HCT116 (cell line): ENCODE data around the gene GADD45G. TPM values are rescaled to one million over a fixed set of nuclear protein-coding genes. Genes with fewer than 3 reads are reported as not detected.

ENCODE experiments used
- ATAC-seq: fragments of 200-7000 bp; cut with Tn5 transposase; 2 replicates; pipeline ENCODE4 v1.9.1; 2020; ENCODE audit warnings: mild to moderate bottlenecking, moderate library complexity
- BruUV-seq: library from RNA; stranded (reverse); fragments of 400-500 nt; replicated peaks from 2 replicates; lab custom pipeline; 2021; lab: Mats Ljungman, UMichigan
- CTCF ChIA-PET: fragments of 300-600 bp; sonication (Branson Sonifier 250); formaldehyde crosslinking; loops from one replicate; lab custom pipeline; 2021; ENCODE audit warnings: antibody characterized with exemption; lab: Charles Lee
- POLR2A ChIA-PET: fragments of 300-600, 350-600 bp; sonication (Branson Sonifier 250); formaldehyde crosslinking; loops from one replicate; lab custom pipeline; 2021; ENCODE audit warnings: antibody characterized with exemption; lab: Charles Lee
- RAD21 ChIA-PET, 2 experiments: fragments of 300-600 bp; sonication (Branson Sonifier 250); formaldehyde crosslinking; loops; one replicate each; lab custom pipeline; 2023; ENCODE audit warnings: low total read pairs in 2 of 2; ENCODE audit not compliant: uncharacterized antibody in 2 of 2, unreplicated experiment in 2 of 2, low non-redundant PET in 1 of 2; lab: Charles Lee
- DNase-seq: peaks from one replicate; pipeline ENCODE4 v3.0.0-alpha.2; 2010; ENCODE audit warnings: low read depth, low spot score
- H2AFZ ChIP-seq: fragments of 200-600 bp; shearing (Covaris generic), sonication (generic); 2 replicates; pipeline ENCODE4 v1.6.1; 2017; ENCODE audit warnings: low read depth, mixed run types, mixed read lengths, antibody characterized with exemption, low read length; ENCODE audit not compliant: poor library complexity, severe bottlenecking
- H3K27ac ChIP-seq: 2 replicates; pipeline ENCODE4 v1.5.1; 2012; ENCODE audit warnings: low read depth, low read length
- H3K27me3 ChIP-seq: fragments of 200-600 bp; sonication (generic); 2 replicates; pipeline ENCODE4 v1.6.1; 2016; ENCODE audit warnings: mixed run types, low read length, mixed read lengths; ENCODE audit not compliant: insufficient read depth
- H3K36me3 ChIP-seq, 2 experiments: fragments of 200-500 bp in 1 of 2; fragments of 200-600 bp in 1 of 2; sonication (Bioruptor generic) in 1 of 2; sonication (generic) in 1 of 2; 2 replicates each; pipeline versions ENCODE4 v1.5.1 to v1.6.1; 2014 to 2016; ENCODE audit warnings: low read length in 2 of 2, inconsistent platforms in 1 of 2, mixed read lengths in 1 of 2, mixed run types in 1 of 2; ENCODE audit not compliant: insufficient read depth in 2 of 2, control insufficient read depth in 1 of 2
- H3K4me1 ChIP-seq, 2 experiments: fragments of 200-600 bp in 1 of 2; sonication (generic) in 1 of 2; 2 replicates each; pipeline versions ENCODE4 v1.5.1 to v1.6.1; 2012 to 2017; ENCODE audit warnings: low read length in 2 of 2, inconsistent platforms in 1 of 2, mild to moderate bottlenecking in 1 of 2, mixed read lengths in 1 of 2, mixed run types in 1 of 2, moderate library complexity in 1 of 2; ENCODE audit not compliant: insufficient read depth in 2 of 2, control insufficient read depth in 1 of 2
- H3K4me2 ChIP-seq: fragments of 200-600 bp; sonication (generic); 2 replicates; pipeline ENCODE4 v1.6.1; 2017; ENCODE audit warnings: mixed run types, low read length, mixed read lengths
- H3K4me3 ChIP-seq, 2 experiments: fragments of 200-600 bp in 1 of 2; sonication (generic) in 1 of 2; replicated peaks in 1 of 2; 2 replicates each; pipeline ENCODE4 v1.5.1; 2011 to 2016; ENCODE audit warnings: low read length in 2 of 2, control low read depth in 1 of 2, low read depth in 1 of 2, mild to moderate bottlenecking in 1 of 2, mixed read lengths in 1 of 2, mixed run types in 1 of 2
- H3K79me2 ChIP-seq: fragments of 200-600 bp; sonication (generic); 2 replicates; pipeline ENCODE4 v1.6.1; 2017; ENCODE audit warnings: mild to moderate bottlenecking, mixed run types, low read length, moderate library complexity, mixed read lengths; ENCODE audit not compliant: insufficient read depth
- H3K9ac ChIP-seq: fragments of 200-600 bp; sonication (generic); 2 replicates; pipeline ENCODE4 v1.6.1; 2016; ENCODE audit warnings: low read length, mixed read lengths
- H3K9me2 ChIP-seq: fragments of 200-600 bp; sonication (generic), shearing (Covaris generic); 2 replicates; pipeline ENCODE4 v1.6.1; 2017; ENCODE audit warnings: mixed run types, mild to moderate bottlenecking, moderate library complexity; ENCODE audit not compliant: insufficient read depth
- H3K9me3 ChIP-seq, 2 experiments: fragments of 200-500 bp in 1 of 2; fragments of 200-600 bp in 1 of 2; sonication (Bioruptor generic) in 1 of 2; sonication (generic) in 1 of 2; 2 replicates each; pipeline ENCODE4 v1.6.1; 2014 to 2017; ENCODE audit warnings: low read length in 2 of 2, mixed read lengths in 2 of 2, inconsistent platforms in 1 of 2, low read depth in 1 of 2, mild to moderate bottlenecking in 1 of 2, mixed run types in 1 of 2, moderate library complexity in 1 of 2; ENCODE audit not compliant: control insufficient read depth in 1 of 2, insufficient read depth in 1 of 2
- H4K20me1 ChIP-seq: fragments of 200-600 bp; sonication (generic), shearing (Covaris generic); 2 replicates; pipeline ENCODE4 v1.6.1; 2017; ENCODE audit warnings: mixed run types, mild to moderate bottlenecking, moderate library complexity; ENCODE audit not compliant: insufficient read depth
- EGR1 ChIP-seq: IDR thresholded peaks from 2 replicates; pipeline ENCODE4 v1.6.1; 2012; ENCODE audit warnings: low read depth
- ELF1 ChIP-seq: IDR thresholded peaks from 2 replicates; pipeline ENCODE4 v1.6.1; 2012; ENCODE audit warnings: low read depth, borderline replicate concordance
- EZH2 ChIP-seq: fragments of 200-600 bp; sonication (generic); IDR thresholded peaks from 2 replicates; pipeline ENCODE4 v1.6.1; 2017; ENCODE audit warnings: antibody characterized with exemption, mixed run types
- JUND ChIP-seq: IDR thresholded peaks from 2 replicates; pipeline ENCODE4 v1.6.1; 2012
- POLR2AphosphoS5 ChIP-seq: IDR thresholded peaks from 2 replicates; pipeline ENCODE4 v1.6.1; 2011; ENCODE audit warnings: mild to moderate bottlenecking, low read depth, low read length, moderate library complexity
- SRF ChIP-seq: IDR thresholded peaks from 2 replicates; pipeline ENCODE4 v1.6.1; 2012; ENCODE audit warnings: low read depth
- TCF7L2 ChIP-seq: IDR thresholded peaks from 2 replicates; pipeline ENCODE4 v1.7.0; 2011; ENCODE audit warnings: borderline replicate concordance, inconsistent platforms; ENCODE audit not compliant: insufficient read depth, insufficient read length; ENCODE audit errors: extremely low read depth
- ZNF274 ChIP-seq: fragments of 200-500 bp; sonication (Bioruptor generic); IDR thresholded peaks from 2 replicates; pipeline ENCODE4 v1.6.1; 2014; ENCODE audit warnings: mild to moderate bottlenecking, low read depth, low read length, inconsistent platforms
- intact Hi-C: fragments of 100-400 bp; cut with micrococcal nuclease; formaldehyde crosslinking; loops from 2 replicates; pipeline ENCODE4 v1.10.0; 2022
- total RNA-seq: library from RNA; stranded (reverse); gene quantifications from one replicate; pipeline ENCODE4 v1.2.1, GENCODE V29; 2021; ENCODE audit not compliant: unreplicated experiment
- TF ChIP-seq, protein P1 (sequence below): IDR thresholded peaks from 2 replicates; pipeline ENCODE4 v1.6.1; 2011; ENCODE audit warnings: mild to moderate bottlenecking, low read length, moderate library complexity; ENCODE audit not compliant: insufficient replicate concordance; ENCODE audit errors: extremely low read depth
- TF ChIP-seq, protein P2 (sequence below): IDR thresholded peaks from 2 replicates; pipeline ENCODE4 v1.6.1; 2012; ENCODE audit warnings: low read depth

GADD45G gene
- total RNA-seq, 1 experiment from 2014 or later, result not detected

DNA sequence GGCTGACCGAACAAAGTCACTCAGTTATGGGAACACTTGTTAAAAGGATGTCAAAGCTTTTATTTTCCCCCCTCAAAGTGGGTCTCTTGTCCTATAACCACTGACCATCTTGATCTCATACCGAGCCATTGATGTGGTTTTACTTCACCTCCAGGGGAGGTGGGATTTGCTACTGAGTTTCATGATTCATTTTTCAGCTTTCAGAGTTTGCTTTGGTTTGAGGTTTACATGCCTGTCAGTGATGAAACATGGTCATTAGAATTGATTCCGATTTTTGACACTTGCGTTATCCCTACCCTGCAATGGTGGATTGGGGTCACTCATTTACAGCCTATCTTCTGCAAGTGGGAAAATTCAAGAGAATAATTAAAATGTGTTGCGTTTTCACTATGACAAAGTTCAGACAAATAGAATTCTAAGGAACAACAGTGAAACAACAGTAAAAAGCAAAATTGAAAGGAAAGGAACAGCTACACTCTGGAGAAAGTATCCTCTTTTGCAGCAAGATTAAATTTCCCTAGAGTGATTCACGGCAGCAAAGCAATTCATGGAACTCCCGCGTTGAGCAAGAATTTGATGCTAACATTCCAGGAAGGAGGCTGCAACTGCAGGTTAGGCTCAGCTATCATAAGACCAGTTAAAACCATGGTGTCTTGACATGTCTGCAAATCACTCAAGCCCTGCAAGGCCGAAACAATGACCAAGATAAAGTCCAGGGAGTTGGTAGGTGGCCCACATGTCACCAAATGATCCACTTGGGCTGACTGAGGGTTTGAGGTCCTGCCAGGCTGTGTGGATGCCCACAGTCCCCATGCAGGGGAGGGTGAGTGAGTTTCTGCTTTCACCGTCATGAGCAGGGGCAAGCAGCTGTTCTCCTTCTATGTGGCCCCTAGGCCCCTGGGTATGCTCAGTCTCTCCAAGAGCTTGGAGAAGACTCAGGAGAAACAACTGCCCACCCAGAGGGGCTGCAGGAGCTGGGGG lies 9.4 kb downstream of the GADD45G start (continued):
- TF ChIP-seq TCF7L2 (no peak), EZH2 (no peak), JUND (no peak)

DNA sequence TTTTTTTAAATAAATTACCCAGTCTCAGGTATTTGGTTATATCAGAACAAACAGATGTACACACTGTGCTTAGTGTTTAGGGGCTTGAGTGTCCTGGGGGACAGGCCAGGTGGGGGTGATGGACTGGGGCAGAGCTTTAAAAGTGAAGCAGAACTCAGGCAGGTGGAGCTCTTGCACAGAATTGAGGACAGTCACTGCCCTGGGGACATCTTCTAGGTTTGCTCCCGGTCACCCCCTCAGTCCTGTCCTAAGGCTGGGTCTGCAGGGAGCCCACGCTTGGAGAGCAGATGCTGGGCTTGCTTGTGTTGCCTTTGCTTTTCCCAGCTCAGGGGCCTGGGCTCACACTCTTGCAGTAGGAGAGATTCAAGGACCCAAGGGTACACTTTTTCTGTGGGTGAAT lies 10.8 kb downstream of the GADD45G start:
- ChIA-PET CTCF (interaction anchor here (1.5 kb wide), 1 partner anchor 13 kb away, joined by 7 read pairs; no protein-coding TSS in a partner anchor), POLR2A (no interaction called here), RAD21 (no interaction called here)
- H3K4me3 ChIP-seq, result no peak overlapping the region
- H3K9me2 ChIP-seq, result no peaks in the 10 kb centered on the region
- H3K27me3 ChIP-seq, result peaks cover 11% of the 10 kb centered on the region; the same call in 1 of the 2 replicates
- TF ChIP-seq ZNF274, result no peak
- no peak for TF ChIP-seq SRF
- TF ChIP-seq EGR1, result no peak
- TF ChIP-seq ELF1, result no peak
- no peaks in the 10 kb centered on the region for H3K36me3 ChIP-seq
- no peaks in the 10 kb centered on the region for H3K79me2 ChIP-seq
- H3K4me2 ChIP-seq, result no peak overlapping the region
- no peaks in the 10 kb centered on the region for H3K9me3 ChIP-seq
- BruUV-seq, result no TSS peak
- no peak overlapping the region for H2AFZ ChIP-seq
- H3K9ac ChIP-seq, result no peak overlapping the region
- no peaks in the 10 kb centered on the region for H4K20me1 ChIP-seq
- no peak overlapping the region for H3K27ac ChIP-seq
- H3K4me1 ChIP-seq, result no peaks in the 10 kb centered on the region
- DNase-seq, result no peak
- ATAC-seq, result no peak
- intact Hi-C loops, result no loop called here

DNA sequence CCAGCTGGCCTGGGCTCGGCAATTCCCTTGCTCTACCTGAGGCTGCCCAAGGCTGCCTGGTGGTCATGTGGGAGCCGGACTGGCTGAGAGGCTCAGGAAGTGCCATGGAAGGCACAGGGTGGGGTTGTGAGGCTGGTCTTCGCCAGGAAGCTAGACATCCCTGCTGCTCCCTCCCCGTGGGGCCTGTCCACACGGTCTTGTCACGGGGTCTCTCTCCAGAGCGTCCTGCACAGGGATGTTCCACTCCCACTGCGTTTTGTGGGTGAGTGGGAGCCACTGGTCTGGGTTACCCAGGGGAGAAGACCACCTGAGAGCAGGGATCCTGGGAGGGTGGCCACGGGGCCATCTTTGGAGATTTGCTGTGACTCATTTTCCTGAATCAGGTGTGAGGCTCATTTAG lies 11.6 kb downstream of the GADD45G start:
- CTCF ChIA-PET, result interaction anchor here (1.5 kb wide), 1 partner anchor 13 kb away, joined by 7 read pairs; no protein-coding TSS in a partner anchor
- DNase-seq (no peak), ATAC-seq (no peak)
- Histone ChIP-seq H3K4me1 (no peaks in the 10 kb centered on the region), H3K27ac (no peak overlapping the region), H3K9me2 (no peaks in the 10 kb centered on the region), H3K36me3 (no peaks in the 10 kb centered on the region), H3K79me2 (no peaks in the 10 kb centered on the region), H4K20me1 (no peaks in the 10 kb centered on the region), H3K4me3 (no peak overlapping the region), H3K9me3 (no peaks in the 10 kb centered on the region), H3K9ac (no peak overlapping the region), H2AFZ (no peak overlapping the region), H3K4me2 (no peak overlapping the region), H3K27me3 (peaks cover 9% of the 10 kb centered on the region; the same call in 1 of the 2 replicates)
- no TSS peak for BruUV-seq
- intact Hi-C loops, result no loop called here
- POLR2A ChIA-PET, result no interaction called here
- RAD21 ChIA-PET, result no interaction called here
- TF ChIP-seq, protein P1, sequence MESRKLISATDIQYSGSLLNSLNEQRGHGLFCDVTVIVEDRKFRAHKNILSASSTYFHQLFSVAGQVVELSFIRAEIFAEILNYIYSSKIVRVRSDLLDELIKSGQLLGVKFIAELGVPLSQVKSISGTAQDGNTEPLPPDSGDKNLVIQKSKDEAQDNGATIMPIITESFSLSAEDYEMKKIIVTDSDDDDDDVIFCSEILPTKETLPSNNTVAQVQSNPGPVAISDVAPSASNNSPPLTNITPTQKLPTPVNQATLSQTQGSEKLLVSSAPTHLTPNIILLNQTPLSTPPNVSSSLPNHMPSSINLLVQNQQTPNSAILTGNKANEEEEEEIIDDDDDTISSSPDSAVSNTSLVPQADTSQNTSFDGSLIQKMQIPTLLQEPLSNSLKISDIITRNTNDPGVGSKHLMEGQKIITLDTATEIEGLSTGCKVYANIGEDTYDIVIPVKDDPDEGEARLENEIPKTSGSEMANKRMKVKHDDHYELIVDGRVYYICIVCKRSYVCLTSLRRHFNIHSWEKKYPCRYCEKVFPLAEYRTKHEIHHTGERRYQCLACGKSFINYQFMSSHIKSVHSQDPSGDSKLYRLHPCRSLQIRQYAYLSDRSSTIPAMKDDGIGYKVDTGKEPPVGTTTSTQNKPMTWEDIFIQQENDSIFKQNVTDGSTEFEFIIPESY, result no peak
- TF ChIP-seq ZNF274 (no peak), TCF7L2 (no peak), JUND (no peak), POLR2AphosphoS5 (no peak)
- TF ChIP-seq, protein P2, sequence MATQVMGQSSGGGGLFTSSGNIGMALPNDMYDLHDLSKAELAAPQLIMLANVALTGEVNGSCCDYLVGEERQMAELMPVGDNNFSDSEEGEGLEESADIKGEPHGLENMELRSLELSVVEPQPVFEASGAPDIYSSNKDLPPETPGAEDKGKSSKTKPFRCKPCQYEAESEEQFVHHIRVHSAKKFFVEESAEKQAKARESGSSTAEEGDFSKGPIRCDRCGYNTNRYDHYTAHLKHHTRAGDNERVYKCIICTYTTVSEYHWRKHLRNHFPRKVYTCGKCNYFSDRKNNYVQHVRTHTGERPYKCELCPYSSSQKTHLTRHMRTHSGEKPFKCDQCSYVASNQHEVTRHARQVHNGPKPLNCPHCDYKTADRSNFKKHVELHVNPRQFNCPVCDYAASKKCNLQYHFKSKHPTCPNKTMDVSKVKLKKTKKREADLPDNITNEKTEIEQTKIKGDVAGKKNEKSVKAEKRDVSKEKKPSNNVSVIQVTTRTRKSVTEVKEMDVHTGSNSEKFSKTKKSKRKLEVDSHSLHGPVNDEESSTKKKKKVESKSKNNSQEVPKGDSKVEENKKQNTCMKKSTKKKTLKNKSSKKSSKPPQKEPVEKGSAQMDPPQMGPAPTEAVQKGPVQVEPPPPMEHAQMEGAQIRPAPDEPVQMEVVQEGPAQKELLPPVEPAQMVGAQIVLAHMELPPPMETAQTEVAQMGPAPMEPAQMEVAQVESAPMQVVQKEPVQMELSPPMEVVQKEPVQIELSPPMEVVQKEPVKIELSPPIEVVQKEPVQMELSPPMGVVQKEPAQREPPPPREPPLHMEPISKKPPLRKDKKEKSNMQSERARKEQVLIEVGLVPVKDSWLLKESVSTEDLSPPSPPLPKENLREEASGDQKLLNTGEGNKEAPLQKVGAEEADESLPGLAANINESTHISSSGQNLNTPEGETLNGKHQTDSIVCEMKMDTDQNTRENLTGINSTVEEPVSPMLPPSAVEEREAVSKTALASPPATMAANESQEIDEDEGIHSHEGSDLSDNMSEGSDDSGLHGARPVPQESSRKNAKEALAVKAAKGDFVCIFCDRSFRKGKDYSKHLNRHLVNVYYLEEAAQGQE, result no peak
